HG02981 (cell line): ENCODE results near the gene IL2RG.
A peak's percentile ranks its signal among the peaks of the same experiment; 100 is the strongest.

Source experiments
- ATAC-seq: cut with Tn5 transposase; IDR thresholded peaks from one replicate; pipeline ENCODE4 v1.9.1; 2021; ENCODE audit warnings: mild to moderate bottlenecking, moderate library complexity; ENCODE audit not compliant: unreplicated experiment

Gene IL2RG

GRCh38 chrX:71109051-71109450 lies 2.3 kb downstream of the IL2RG start:
- ATAC-seq: no peak

DNA sequence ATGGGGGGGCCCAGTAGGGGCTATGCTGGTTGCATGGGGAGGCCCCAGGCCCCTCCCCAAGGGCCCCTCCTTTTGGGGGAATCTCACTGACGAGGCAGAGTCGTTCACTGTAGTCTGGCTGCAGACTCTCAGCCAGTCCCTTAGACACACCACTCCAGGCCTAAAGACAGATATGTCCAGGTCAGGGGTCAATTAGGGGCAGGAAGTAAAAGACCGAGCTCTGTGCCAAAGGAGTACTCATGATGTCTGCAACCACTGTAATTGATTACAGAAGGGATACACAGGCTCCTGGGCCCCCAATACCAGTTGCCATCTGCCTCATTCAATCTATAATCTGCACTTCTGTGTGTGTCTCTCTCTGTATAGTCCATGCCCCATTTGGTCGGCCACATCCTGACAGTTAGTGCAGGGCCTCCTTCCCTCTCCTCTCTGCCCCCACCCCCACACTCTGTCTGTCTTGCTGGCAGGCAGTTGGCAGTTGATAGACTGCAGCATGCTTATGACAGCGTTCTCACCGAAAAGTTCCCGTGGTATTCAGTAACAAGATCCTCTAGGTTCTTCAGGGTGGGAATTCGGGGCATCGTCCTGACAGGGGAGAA lies 3.5 kb downstream of the IL2RG start:
- no peak for ATAC-seq

DNA sequence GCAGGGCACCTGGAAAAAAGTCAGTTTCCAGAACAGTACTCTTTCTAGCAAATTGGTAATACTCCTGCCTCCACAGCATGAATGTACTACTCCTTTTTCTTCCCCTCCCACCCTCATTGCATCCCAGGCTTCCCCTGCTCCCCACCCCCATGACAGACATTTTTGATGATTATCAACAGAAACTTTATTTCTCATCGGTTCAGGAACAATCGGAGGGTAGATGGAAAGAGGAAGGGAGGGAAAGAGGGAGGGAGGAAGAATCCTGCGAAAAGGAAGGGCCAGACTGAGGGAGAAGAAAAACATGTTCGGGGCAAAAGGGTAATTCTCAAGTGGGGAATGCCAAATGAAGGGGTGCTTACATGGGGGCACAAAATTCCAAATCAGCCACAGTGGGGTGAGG lies 4.1 kb downstream of the IL2RG start:
- ATAC-seq: no peak

- ATAC-seq: no peak
These were observed 5.0 kb downstream of the IL2RG start, which contains the start of gene CXorf65 for GRCh38 chrX:71106427-71106826. Gene CXorf65 (minus strand): TSS chrX:71106740. CDS start chrX:71106556, 184 bp downstream.

DNA sequence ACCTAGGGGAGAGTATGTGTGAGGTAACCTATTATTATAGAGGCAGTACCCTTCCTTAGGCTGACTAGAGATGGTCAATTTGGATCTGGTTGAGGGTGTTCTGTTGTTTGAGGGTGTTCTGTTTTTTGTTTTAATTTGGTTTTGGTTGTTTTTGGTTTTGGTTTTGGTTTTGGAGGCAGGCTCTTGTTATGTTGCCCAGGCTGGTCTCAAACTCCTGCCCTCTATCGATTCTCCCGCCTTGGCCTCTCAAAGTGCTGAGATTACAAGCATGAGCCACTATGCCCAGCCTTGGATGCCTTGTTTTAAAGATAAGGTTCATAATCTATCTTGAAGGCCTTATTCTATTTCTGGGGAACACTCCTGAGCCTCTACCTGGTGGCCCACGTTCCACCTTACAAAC lies 5.7 kb downstream of the IL2RG start:
- no peak for ATAC-seq

DNA sequence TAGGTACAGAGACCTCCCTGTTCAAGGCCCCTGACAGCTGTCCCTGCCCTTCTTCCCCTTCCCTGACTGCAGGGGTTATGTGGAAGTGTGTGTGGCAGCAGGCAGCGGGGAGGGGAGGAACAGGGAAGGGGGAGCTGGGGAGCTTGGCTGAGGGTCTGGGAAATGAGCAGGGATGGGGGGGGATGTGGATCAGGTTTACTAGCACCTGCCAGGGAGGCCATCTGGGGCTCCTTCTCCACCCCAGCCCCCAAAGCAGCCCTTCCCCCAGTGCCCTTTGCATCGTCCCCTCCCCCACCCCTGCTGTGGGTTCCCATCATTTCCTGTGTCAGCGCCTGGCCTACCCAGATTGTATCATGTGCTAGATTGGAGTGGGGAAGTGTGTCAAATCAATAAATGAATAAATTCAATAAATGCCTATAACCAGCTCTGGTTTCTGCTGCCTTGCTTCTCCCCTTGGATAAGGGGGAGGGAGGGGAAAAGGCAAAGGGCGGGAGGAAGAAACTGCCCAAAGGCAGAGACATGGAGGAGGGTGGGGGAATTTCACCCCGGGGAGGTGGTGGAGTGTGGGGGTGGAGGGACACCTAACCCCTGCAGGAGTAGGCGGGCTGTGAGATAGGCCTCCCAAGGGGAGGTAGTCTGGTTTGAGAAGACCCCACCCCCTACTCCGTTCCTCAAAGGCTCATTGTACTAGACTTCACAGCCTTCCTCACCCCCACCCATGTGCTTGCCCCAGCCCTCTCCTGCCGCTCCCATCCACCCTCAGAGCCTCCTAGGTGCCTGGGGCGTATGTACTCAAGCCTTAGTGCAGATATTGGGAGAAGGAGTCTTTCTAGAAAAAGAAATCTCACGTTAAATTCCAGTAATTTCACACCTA lies 8.0 kb downstream of the IL2RG start:
- ATAC-seq: peak; percentile 56

GRCh38 chrX:71102292-71102691 lies 9.1 kb downstream of the IL2RG start:
- no peak for ATAC-seq

DNA sequence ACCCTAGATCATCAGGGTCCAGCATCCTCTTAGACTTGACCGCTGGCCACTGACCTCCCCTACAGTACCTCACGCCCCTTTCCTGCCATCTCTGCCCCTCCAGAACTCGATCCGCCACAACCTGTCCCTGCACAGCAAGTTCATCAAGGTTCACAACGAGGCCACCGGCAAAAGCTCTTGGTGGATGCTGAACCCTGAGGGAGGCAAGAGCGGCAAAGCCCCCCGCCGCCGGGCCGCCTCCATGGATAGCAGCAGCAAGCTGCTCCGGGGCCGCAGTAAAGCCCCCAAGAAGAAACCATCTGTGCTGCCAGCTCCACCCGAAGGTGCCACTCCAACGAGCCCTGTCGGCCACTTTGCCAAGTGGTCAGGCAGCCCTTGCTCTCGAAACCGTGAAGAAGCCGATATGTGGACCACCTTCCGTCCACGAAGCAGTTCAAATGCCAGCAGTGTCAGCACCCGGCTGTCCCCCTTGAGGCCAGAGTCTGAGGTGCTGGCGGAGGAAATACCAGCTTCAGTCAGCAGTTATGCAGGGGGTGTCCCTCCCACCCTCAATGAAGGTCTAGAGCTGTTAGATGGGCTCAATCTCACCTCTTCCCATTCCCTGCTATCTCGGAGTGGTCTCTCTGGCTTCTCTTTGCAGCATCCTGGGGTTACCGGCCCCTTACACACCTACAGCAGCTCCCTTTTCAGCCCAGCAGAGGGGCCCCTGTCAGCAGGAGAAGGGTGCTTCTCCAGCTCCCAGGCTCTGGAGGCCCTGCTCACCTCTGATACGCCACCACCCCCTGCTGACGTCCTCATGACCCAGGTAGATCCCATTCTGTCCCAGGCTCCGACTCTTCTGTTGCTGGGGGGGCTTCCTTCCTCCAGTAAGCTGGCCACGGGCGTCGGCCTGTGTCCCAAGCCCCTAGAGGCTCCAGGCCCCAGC lies 10.5 kb downstream of the IL2RG start:
- ATAC-seq: no peak

GRCh38 chrX:71099736-71100135 lies 11.6 kb downstream of the IL2RG start:
- no peak for ATAC-seq

- ATAC-seq: no peak
These were observed 12.3 kb downstream of the IL2RG start for GRCh38 chrX:71098951-71099506.

GRCh38 chrX:71098302-71098701 lies 13.1 kb downstream of the IL2RG start:
- ATAC-seq: no peak

DNA sequence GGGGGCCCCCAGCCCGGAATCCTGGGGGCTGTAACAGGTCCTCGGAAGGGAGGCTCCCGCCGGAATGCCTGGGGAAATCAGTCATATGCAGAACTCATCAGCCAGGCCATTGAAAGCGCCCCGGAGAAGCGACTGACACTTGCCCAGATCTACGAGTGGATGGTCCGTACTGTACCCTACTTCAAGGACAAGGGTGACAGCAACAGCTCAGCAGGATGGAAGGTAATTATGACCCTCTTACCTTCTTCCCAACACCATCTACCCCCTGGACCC lies 14.7 kb downstream of the IL2RG start:
- ATAC-seq: no peak

DNA sequence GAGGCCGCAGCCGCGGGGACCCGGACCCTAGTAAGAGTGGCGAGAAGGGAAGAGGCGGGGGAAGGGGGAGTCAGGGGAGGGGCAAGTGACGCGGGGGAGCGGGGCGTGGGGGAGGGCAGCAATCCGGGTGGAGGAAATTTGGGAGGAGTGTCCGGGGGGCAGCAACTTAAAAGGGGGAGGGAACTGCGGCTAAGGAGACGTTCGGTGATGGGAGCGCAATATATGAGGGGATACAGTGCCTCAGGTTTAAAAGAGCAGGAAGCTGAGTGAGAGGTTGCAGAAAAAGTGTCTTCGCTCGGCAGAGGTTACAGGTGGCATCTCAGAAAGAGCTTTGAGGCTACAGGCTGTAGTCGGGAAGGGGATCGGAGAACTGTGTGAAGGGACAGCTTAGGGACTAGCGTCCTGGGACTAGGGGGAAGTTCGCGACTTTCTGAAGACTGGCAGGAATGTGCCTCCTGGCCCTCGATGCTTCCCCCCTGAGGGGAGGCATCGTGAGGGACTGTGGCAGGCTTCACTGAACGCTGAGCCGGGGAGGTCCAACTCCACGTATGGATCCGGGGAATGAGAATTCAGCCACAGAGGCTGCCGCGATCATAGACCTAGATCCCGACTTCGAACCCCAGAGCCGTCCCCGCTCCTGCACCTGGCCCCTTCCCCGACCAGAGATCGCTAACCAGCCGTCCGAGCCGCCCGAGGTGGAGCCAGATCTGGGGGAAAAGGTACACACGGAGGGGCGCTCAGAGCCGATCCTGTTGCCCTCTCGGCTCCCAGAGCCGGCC lies 15.2 kb downstream of the IL2RG start:
- no peak for ATAC-seq

DNA sequence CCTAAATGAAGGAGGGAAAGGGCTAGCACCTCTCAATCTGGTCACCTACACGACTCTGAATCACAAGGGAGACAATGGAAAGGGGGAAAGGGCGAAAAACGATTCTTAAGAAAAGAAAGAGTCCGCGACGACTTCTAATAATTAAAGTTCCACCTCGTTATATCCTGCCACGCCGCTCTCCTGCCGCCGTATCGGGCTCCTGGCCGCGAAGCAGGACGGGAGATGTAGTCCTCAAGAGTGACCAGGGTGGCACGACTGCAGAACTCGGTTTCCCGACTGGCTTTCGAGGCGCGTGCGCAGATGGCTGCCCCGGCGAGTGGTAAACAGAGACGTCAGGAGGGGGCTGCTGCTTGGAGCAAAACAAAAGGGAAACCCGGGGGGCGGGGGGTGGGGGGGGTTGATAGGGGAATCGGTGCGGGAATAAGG lies 15.8 kb downstream of the IL2RG start, which contains the start of gene FOXO4:
Gene FOXO4, plus strand, starts transcription at position 297 of the 426 bp plus-strand sequence. CDS start 678 bp downstream, outside the sequence.
- ATAC-seq: peak; percentile 95

- no peak for ATAC-seq
These were observed 16.3 kb downstream of the IL2RG start for GRCh38 chrX:71095033-71095432.

- ATAC-seq: no peak
These were observed 20.1 kb downstream of the IL2RG start for GRCh38 chrX:71091263-71091662.

GRCh38 chrX:71085900-71086299 lies 25.5 kb downstream of the IL2RG start:
- no peak for ATAC-seq

- ATAC-seq: no peak
These were observed 28.6 kb downstream of the IL2RG start for GRCh38 chrX:71082822-71083221.

- no peak for ATAC-seq
These were observed 29.2 kb downstream of the IL2RG start for GRCh38 chrX:71082124-71082647.
